Neuronal stem cell (in vitro differentiated cells): ENCODE results near the gene ZNF319.

Experiments
- DNase-seq: peaks from one replicate; pipeline ENCODE4 v3.0.0-alpha.2; 2013; ENCODE audit warnings: low spot score
- H2AFZ ChIP-seq: one replicate; pipeline ENCODE4 v1.6.1; 2013; ENCODE audit warnings: mild to moderate bottlenecking, low read length, inconsistent platforms
- H2AK5ac ChIP-seq: 2 replicates; pipeline ENCODE4 v1.6.1; 2013; ENCODE audit warnings: low read depth, mild to moderate bottlenecking, inconsistent platforms, low read length, moderate library complexity, mixed read lengths
- H2BK120ac ChIP-seq: 2 replicates; pipeline ENCODE4 v1.6.1; 2013; ENCODE audit warnings: low read depth, mild to moderate bottlenecking, inconsistent platforms, low read length, moderate library complexity, mixed read lengths
- H2BK12ac ChIP-seq: one replicate; pipeline ENCODE4 v1.6.1; 2013; ENCODE audit warnings: low read length, inconsistent platforms
- H2BK15ac ChIP-seq: 2 replicates; pipeline ENCODE4 v1.6.1; 2013; ENCODE audit warnings: mild to moderate bottlenecking, low read length, inconsistent platforms, mixed read lengths
- H2BK5ac ChIP-seq: one replicate; pipeline ENCODE4 v1.6.1; 2013; ENCODE audit warnings: inconsistent platforms, mild to moderate bottlenecking, low read length, moderate library complexity
- H3K14ac ChIP-seq: one replicate; pipeline ENCODE4 v1.6.1; 2013; ENCODE audit warnings: low read length, inconsistent platforms
- H3K18ac ChIP-seq: 2 replicates; pipeline ENCODE4 v1.6.1; 2013; ENCODE audit warnings: low read length, inconsistent platforms
- H3K23ac ChIP-seq: 2 replicates; pipeline ENCODE4 v1.6.1; 2013; ENCODE audit warnings: low read depth, mild to moderate bottlenecking, mixed read lengths, low read length, inconsistent platforms; ENCODE audit not compliant: poor library complexity
- H3K27ac ChIP-seq: replicated peaks from 3 replicates; pipeline ENCODE4 v1.5.1; 2013; ENCODE audit warnings: low read length, inconsistent platforms
- H3K27me3 ChIP-seq, 3 experiments: 2 replicates each; pipeline ENCODE4 v1.6.1; 2013; ENCODE audit warnings: low read length in 3 of 3, mild to moderate bottlenecking in 2 of 3, inconsistent platforms in 1 of 3, low read depth in 1 of 3, mixed read lengths in 1 of 3, moderate library complexity in 1 of 3; ENCODE audit not compliant: control insufficient read depth in 3 of 3, insufficient read depth in 3 of 3
- H3K36me3 ChIP-seq, 2 donors: replicated peaks in 1 of 2; 2 replicates each; pipeline ENCODE4 v1.6.1; 2013; ENCODE audit warnings: low read length in 2 of 2; ENCODE audit not compliant: control insufficient read depth in 2 of 2, insufficient read depth in 2 of 2
- H3K4ac ChIP-seq: 2 replicates; pipeline ENCODE4 v1.6.1; 2013; ENCODE audit warnings: inconsistent platforms, mild to moderate bottlenecking, low read length, moderate library complexity
- H3K4me1 ChIP-seq, 2 donors: 1 replicate in 1 of 2; 2 replicates in 1 of 2; pipeline ENCODE4 v1.6.1; 2013; ENCODE audit warnings: low read length in 2 of 2, low read depth in 1 of 2; ENCODE audit not compliant: control insufficient read depth in 2 of 2, insufficient read depth in 1 of 2
- H3K4me2 ChIP-seq: one replicate; pipeline ENCODE4 v1.6.1; 2013; ENCODE audit warnings: mild to moderate bottlenecking, low read length, inconsistent platforms; ENCODE audit not compliant: insufficient read depth, poor library complexity, severe bottlenecking
- H3K4me3 ChIP-seq, 2 donors: 2 replicates each; pipeline ENCODE4 v1.5.1; 2013; ENCODE audit warnings: low read length in 2 of 2, mild to moderate bottlenecking in 2 of 2, inconsistent platforms in 1 of 2, moderate library complexity in 1 of 2
- H3K79me1 ChIP-seq: one replicate; pipeline ENCODE4 v1.6.1; 2013; ENCODE audit warnings: low read depth, mild to moderate bottlenecking, inconsistent platforms, low read length, moderate library complexity
- H3K9ac ChIP-seq: one replicate; pipeline ENCODE4 v1.6.1; 2013; ENCODE audit warnings: mild to moderate bottlenecking, low read depth, low read length, inconsistent platforms; ENCODE audit not compliant: poor library complexity
- H3K9me3 ChIP-seq, 2 donors: replicated peaks in 1 of 2; 2 replicates each; pipeline versions ENCODE3 to v1.6.1; 2013; ENCODE audit warnings: low read length in 2 of 2, mild to moderate bottlenecking in 2 of 2, inconsistent platforms in 1 of 2, low read depth in 1 of 2, mixed read lengths in 1 of 2, moderate library complexity in 1 of 2; ENCODE audit not compliant: control insufficient read depth in 2 of 2, insufficient read depth in 1 of 2
- H4K8ac ChIP-seq: one replicate; pipeline ENCODE4 v1.6.1; 2013; ENCODE audit warnings: low read depth, mild to moderate bottlenecking, inconsistent platforms, low read length, moderate library complexity
- H4K91ac ChIP-seq: one replicate; pipeline ENCODE4 v1.6.1; 2013; ENCODE audit warnings: low read length, low read depth, mild to moderate bottlenecking, inconsistent platforms; ENCODE audit not compliant: poor library complexity
- WGBS, 2 donors: extraction: QIAGEN DNeasy Blood & Tissue Kit; methylation state at CpG; one replicate each; pipeline ENCODE4 v1.1.7; 2013; ENCODE audit warnings: missing lambda C conversion rate in 2 of 2, mixed read lengths in 1 of 2; ENCODE audit not compliant: insufficient read length in 2 of 2, insufficient replicate concordance in 1 of 2; ENCODE audit errors: extremely low coverage in 2 of 2; 5-methylcytosine and 5-hydroxymethylcytosine counted together

Gene ZNF319

DNA sequence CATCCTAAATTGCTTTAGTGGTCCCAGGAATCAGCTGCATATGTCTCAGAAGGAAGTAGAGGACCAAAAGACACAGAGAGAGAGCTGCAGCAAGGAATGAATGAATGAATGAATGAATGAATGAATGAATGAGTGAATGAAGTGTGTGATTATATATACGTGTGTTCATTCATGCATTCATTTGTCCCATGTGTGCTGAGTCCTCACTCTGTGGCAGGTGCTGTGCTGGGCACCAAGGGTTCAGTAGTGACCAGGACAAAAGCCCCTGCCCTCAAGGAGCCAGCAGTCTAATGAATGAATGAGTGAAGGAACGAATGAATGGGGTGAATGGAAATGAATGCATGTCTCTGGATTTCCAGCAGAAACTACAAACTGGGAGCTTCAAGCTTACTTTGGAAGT, 38.9 kb downstream of the ZNF319 start:
- Histone ChIP-seq H3K36me3 (no peaks in the 10 kb centered on the region), H2BK12ac (no peak overlapping the region), H2BK5ac (no peak overlapping the region), H2BK15ac (no peak overlapping the region), H3K23ac (no peak overlapping the region), H3K27ac (no peak overlapping the region), H3K4ac (no peak overlapping the region), H3K9me3 (peaks cover 0 to 3% of the 10 kb centered on the region in 2 donors), H3K27me3 (peaks cover 0 to 26% (median 0%) of the 10 kb centered on the region in 3 experiments), H3K18ac (no peak overlapping the region), H3K9ac (no peak overlapping the region), H3K79me1 (no peaks in the 10 kb centered on the region), H2BK120ac (no peak overlapping the region), H3K4me3 (no peak overlapping the region), H3K4me2 (no peak overlapping the region), H2AFZ (no peak overlapping the region), H2AK5ac (no peak overlapping the region), H4K8ac (no peak overlapping the region), H4K91ac (no peak overlapping the region), H3K14ac (no peak overlapping the region), H3K4me1 (peaks cover 0 to 4% of the 10 kb centered on the region in 2 donors)
- DNase-seq = no peak
- no CpG with 5 or more reads among the region's 2 CpGs for WGBS, 2 donors

DNA sequence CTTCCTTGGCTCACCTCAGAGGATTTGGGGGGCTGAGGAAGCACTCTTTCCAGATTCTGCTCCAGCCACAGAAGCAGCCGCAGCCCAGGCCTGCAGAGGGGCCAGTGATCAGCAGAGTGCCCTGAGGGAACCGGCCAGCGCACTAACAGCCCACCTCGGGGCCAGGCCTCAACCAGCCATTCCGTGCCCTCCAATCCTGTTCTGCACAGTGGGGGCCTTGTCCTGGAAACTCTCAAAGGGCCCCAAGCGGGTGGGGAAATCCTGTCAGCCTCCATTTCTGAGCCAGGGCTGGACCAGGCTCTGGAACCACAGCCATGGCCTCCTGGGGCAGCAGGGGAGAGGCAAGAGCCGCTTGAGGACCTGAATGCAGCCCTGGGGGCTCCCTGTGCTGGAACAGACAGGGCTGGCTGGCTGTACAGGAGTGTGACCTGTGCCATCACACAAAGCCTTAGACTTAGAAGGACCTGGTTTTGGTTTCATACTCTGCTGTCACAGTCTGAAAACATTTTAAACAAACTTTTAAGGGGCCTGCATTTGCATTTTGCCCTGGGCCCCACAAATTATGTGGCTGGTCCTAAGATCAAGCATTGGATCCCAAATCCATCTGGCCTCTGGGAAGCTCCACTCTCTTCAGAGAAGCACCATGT, 39.5 kb downstream of the ZNF319 start:
- peaks cover 0 to 4% of the 10 kb centered on the region in 2 donors for H3K4me1 ChIP-seq
- peak overlapping the region; percentile 74 for H2AK5ac ChIP-seq
- H3K14ac ChIP-seq = no peak overlapping the region
- H3K36me3 ChIP-seq = no peaks in the 10 kb centered on the region
- H3K9me3 ChIP-seq = peaks cover 0 to 3% of the 10 kb centered on the region in 2 donors
- peak overlapping the region; percentile 67 for H3K18ac ChIP-seq
- H2AFZ ChIP-seq = no peak overlapping the region
- no peak overlapping the region for H3K9ac ChIP-seq
- no peak overlapping the region for H4K91ac ChIP-seq
- no peaks in the 10 kb centered on the region for H3K79me1 ChIP-seq
- H3K27ac ChIP-seq = no peak overlapping the region
- H3K4ac ChIP-seq = no peak overlapping the region
- no peak overlapping the region for H3K23ac ChIP-seq
- H3K4me2 ChIP-seq = no peak overlapping the region
- no peak overlapping the region for H2BK5ac ChIP-seq
- no peak for DNase-seq
- H2BK12ac ChIP-seq = no peak overlapping the region
- peaks cover 0 to 32% (median 0%) of the 10 kb centered on the region in 3 experiments for H3K27me3 ChIP-seq
- H4K8ac ChIP-seq = no peak overlapping the region
- no peak overlapping the region for H3K4me3 ChIP-seq
- no peak overlapping the region for H2BK120ac ChIP-seq
- no peak overlapping the region for H2BK15ac ChIP-seq
- no CpG with 5 or more reads among the region's 7 CpGs for WGBS, 2 donors

DNA sequence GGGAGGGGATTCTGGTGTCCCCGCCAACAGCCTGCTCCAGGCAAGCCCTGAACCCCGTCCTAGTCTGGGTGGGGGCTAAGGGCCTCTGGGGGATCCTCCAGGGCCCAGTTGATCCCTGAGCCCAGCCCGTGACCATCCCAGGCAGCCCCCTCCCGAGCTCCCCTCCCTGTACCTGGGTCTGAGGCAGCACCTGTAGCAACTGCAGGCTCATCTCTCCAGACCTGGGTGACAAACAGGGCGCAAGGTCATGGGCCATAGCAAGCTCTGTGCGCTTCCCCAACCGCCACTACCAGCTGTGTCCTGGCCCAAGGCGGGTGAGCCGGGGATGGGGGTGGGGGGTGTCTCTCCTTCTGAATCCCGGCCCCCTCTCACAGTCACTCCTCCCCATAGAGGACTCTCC, 40.2 kb downstream of the ZNF319 start:
- Histone ChIP-seq H2AFZ (no peak overlapping the region), H2BK120ac (no peak overlapping the region), H2BK12ac (no peak overlapping the region), H4K8ac (no peak overlapping the region), H3K18ac (peak overlapping the region; percentile 12), H3K4me3 (no peak overlapping the region), H3K4ac (no peak overlapping the region), H3K23ac (peak overlapping the region; percentile 71), H3K9ac (no peak overlapping the region), H3K79me1 (no peaks in the 10 kb centered on the region), H3K14ac (no peak overlapping the region), H4K91ac (no peak overlapping the region), H3K27ac (no peak overlapping the region), H2BK15ac (no peak overlapping the region), H3K9me3 (peaks cover 0 to 3% of the 10 kb centered on the region in 2 donors), H2BK5ac (no peak overlapping the region), H3K36me3 (no peaks in the 10 kb centered on the region), H2AK5ac (peak overlapping the region; percentile 74), H3K4me1 (peaks cover 0 to 4% of the 10 kb centered on the region in 2 donors), H3K4me2 (no peak overlapping the region), H3K27me3 (peaks cover 0 to 32% (median 0%) of the 10 kb centered on the region in 3 experiments)
- DNase-seq = no peak
- no CpG with 5 or more reads among the region's 10 CpGs for whole genome bisulfite sequencing, 2 donors

DNA sequence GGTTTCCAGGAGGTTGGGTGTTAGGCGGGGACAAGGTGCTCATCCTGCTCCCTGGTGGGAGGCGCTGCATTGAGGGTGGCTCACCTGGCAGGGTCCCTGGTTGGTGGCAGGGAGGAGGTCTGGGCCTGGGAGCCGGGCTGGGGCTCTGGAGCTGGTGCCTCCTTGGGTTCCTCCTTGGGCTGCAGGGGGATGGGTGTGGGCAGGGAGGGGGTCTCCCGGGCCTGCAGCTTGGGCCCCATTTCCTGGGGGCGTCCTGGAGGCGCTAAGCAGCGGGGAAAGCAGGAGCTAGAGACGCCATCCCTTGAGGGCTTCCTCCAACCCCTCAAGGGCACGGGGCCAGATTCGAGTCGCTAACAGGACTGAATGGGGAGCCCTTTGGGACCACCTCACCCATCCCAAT, 40.7 kb downstream of the ZNF319 start:
- no peak overlapping the region for H2AFZ ChIP-seq
- peaks cover 0 to 32% (median 0%) of the 10 kb centered on the region in 3 experiments for H3K27me3 ChIP-seq
- H4K8ac ChIP-seq = no peak overlapping the region
- H3K4me2 ChIP-seq = no peak overlapping the region
- no peak overlapping the region for H3K9ac ChIP-seq
- no peak overlapping the region for H3K23ac ChIP-seq
- no peaks in the 10 kb centered on the region for H3K79me1 ChIP-seq
- no peak overlapping the region for H2BK120ac ChIP-seq
- no peak overlapping the region for H4K91ac ChIP-seq
- DNase-seq = no peak
- peak overlapping the region; percentile 74 for H2AK5ac ChIP-seq
- no peaks in the 10 kb centered on the region for H3K36me3 ChIP-seq
- H2BK12ac ChIP-seq = no peak overlapping the region
- H3K9me3 ChIP-seq = peaks cover 0 to 3% of the 10 kb centered on the region in 2 donors
- H3K4ac ChIP-seq = no peak overlapping the region
- no peak overlapping the region for H2BK5ac ChIP-seq
- peaks cover 0 to 4% of the 10 kb centered on the region in 2 donors for H3K4me1 ChIP-seq
- peak overlapping the region; percentile 11 for H3K18ac ChIP-seq
- H3K27ac ChIP-seq = no peak overlapping the region
- no CpG with 5 or more reads among the region's 11 CpGs for WGBS, 2 donors
- no peak overlapping the region for H3K4me3 ChIP-seq
- H2BK15ac ChIP-seq = no peak overlapping the region
- H3K14ac ChIP-seq = no peak overlapping the region
